OCI-LY7 (cell line): Measurements from ENCODE around the gene ARHGEF12. TPM values are rescaled to one million over a fixed set of nuclear protein-coding genes. Genes with fewer than 3 reads are reported as not detected.

Source experiments
- BruUV-seq: library from RNA; stranded (reverse); fragments of 400-500 nt; replicated peaks from 2 replicates; lab custom pipeline; 2021; lab: Mats Ljungman, UMichigan
- CTCF ChIA-PET: fragments of 300-600 bp; sonication (Branson Sonifier 250); formaldehyde crosslinking; loops from one replicate; lab custom pipeline; 2022; ENCODE audit warnings: antibody characterized with exemption; ENCODE audit not compliant: unreplicated experiment; lab: Charles Lee
- POLR2A ChIA-PET: fragments of 300-600 bp; sonication (Branson Sonifier 250); formaldehyde crosslinking; loops from one replicate; lab custom pipeline; 2022; ENCODE audit warnings: antibody characterized with exemption; lab: Charles Lee
- DNase-seq: peaks from one replicate; pipeline ENCODE4 v3.0.0-alpha.2; 2015; ENCODE audit warnings: low spot score
- H2AFZ ChIP-seq: fragments of 200-600 bp; sonication (generic), shearing (Covaris generic); 2 replicates; pipeline ENCODE4 v1.6.1; 2014; ENCODE audit warnings: mild to moderate bottlenecking, antibody characterized with exemption, low read length, moderate library complexity
- H3K27ac ChIP-seq: fragments of 200-600 bp; sonication (generic); 2 replicates; pipeline ENCODE4 v1.5.1; 2014; ENCODE audit warnings: mixed run types, low read depth, mild to moderate bottlenecking, moderate library complexity, low read length, inconsistent platforms; ENCODE audit not compliant: poor library complexity, severe bottlenecking
- H3K36me3 ChIP-seq: fragments of 200-600 bp; sonication (generic); 2 replicates; pipeline ENCODE4 v1.6.1; 2014; ENCODE audit warnings: mild to moderate bottlenecking, antibody characterized with exemption, low read length, moderate library complexity, mixed read lengths; ENCODE audit not compliant: insufficient read depth
- H3K4me1 ChIP-seq: fragments of 200-600 bp; sonication (generic); 2 replicates; pipeline ENCODE4 v1.5.1; 2014; ENCODE audit warnings: mild to moderate bottlenecking, low read length; ENCODE audit not compliant: insufficient read depth, poor library complexity, severe bottlenecking
- H3K4me2 ChIP-seq: fragments of 200-600 bp; sonication (generic); 2 replicates; pipeline ENCODE4 v1.6.1; 2014; ENCODE audit warnings: mild to moderate bottlenecking, low read length
- H3K4me3 ChIP-seq: fragments of 200-600 bp; sonication (generic); 2 replicates; pipeline ENCODE4 v1.5.1; 2014; ENCODE audit warnings: mild to moderate bottlenecking, low read depth, low read length; ENCODE audit not compliant: poor library complexity, severe bottlenecking
- H3K79me2 ChIP-seq: fragments of 200-600 bp; sonication (generic); 2 replicates; pipeline ENCODE4 v1.6.1; 2016; ENCODE audit warnings: low read depth, mild to moderate bottlenecking, low read length, moderate library complexity, mixed read lengths; ENCODE audit not compliant: insufficient read depth
- H3K9me2 ChIP-seq: fragments of 200-600 bp; sonication (generic); 2 replicates; pipeline ENCODE4 v1.6.1; 2016; ENCODE audit warnings: mild to moderate bottlenecking, low read length, mixed read lengths; ENCODE audit not compliant: insufficient read depth
- H3K9me3 ChIP-seq: fragments of 200-600 bp; sonication (generic); 2 replicates; pipeline ENCODE4 v1.6.1; 2014; ENCODE audit warnings: mild to moderate bottlenecking, mixed run types, low read length, mixed read lengths
- H4K20me1 ChIP-seq: fragments of 200-600 bp; sonication (generic); 2 replicates; pipeline ENCODE4 v1.6.1; 2014; ENCODE audit warnings: mild to moderate bottlenecking, antibody characterized with exemption, low read length, moderate library complexity, mixed read lengths; ENCODE audit not compliant: insufficient read depth
- CTCF ChIP-seq: fragments of 200-600 bp; sonication (generic); conservative IDR thresholded peaks from 2 replicates; pipeline ENCODE4 v1.5.1; 2014; ENCODE audit warnings: mild to moderate bottlenecking, antibody characterized with exemption, low read length, moderate library complexity, mixed read lengths
- EZH2phosphoT487 ChIP-seq: fragments of 200-600 bp; sonication (generic); IDR thresholded peaks from 2 replicates; pipeline ENCODE4 v1.6.1; 2018; ENCODE audit warnings: low read depth, borderline replicate concordance, mild to moderate bottlenecking, mixed run types, antibody characterized with exemption, low read length, moderate library complexity, mixed read lengths
- intact Hi-C: fragments of 100-400 bp; cut with micrococcal nuclease; formaldehyde crosslinking; loops from one replicate; pipeline ENCODE4 v1.10.0; 2022; ENCODE audit not compliant: unreplicated experiment
- total RNA-seq, 2 experiments: library from RNA; depleted of rRNA in 1 of 2; stranded (reverse); fragments of >200 nt in 1 of 2; shearing (Covaris generic) in 1 of 2; gene quantifications; 2 replicates each; pipeline ENCODE4 v1.2.3, GENCODE V29; 2014 to 2022

Gene ARHGEF12
- total RNA-seq, 2 experiments from 2014 or later = 16.1 to 31.8 TPM

- Histone ChIP-seq H3K27ac (no peak within 1 kb of the TSS), H3K36me3 (no peaks in the 10 kb centered on the region), H3K9me2 (no peaks in the 10 kb centered on the region), H4K20me1 (no peaks in the 10 kb centered on the region), H3K4me3 (peak within 1 kb of the TSS; percentile 67), H3K4me1 (peaks cover 15% of the 10 kb centered on the region), H3K9me3 (no peaks in the 10 kb centered on the region), H3K4me2 (peak within 1 kb of the TSS; percentile 47), H2AFZ (peak within 1 kb of the TSS; percentile 45; the same call in 1 of the 2 replicates), H3K79me2 (no peaks in the 10 kb centered on the region)
- DNase-seq = peak; percentile 48
- no TSS peak for BruUV-seq
- CTCF ChIA-PET = no interaction called here
- POLR2A ChIA-PET = no interaction called here
- intact Hi-C loops = no loop called here
- TF ChIP-seq EZH2phosphoT487 (no peak), CTCF (no peak)
Observed at GRCh38 chr11:120324932-120325810, 11.0 kb upstream of the ARHGEF12 start, which contains the start of gene TLCD5. Gene TLCD5 (plus strand): TSS chr11:120325299. CDS start chr11:120327442, 2,143 bp downstream.

GRCh38 chr11:120326228-120326627 lies 10.0 kb upstream of the ARHGEF12 start:
- BruUV-seq = no TSS peak
- H3K36me3 ChIP-seq = no peaks in the 10 kb centered on the region
- no peaks in the 10 kb centered on the region for H3K79me2 ChIP-seq
- H3K4me1 ChIP-seq = peaks cover 15% of the 10 kb centered on the region
- CTCF ChIA-PET = no interaction called here
- H2AFZ ChIP-seq = no peak overlapping the region
- H3K9me2 ChIP-seq = no peaks in the 10 kb centered on the region
- H3K9me3 ChIP-seq = no peaks in the 10 kb centered on the region
- no peak for DNase-seq
- no peak overlapping the region for H3K27ac ChIP-seq
- peak overlapping the region; percentile 34 for H3K4me2 ChIP-seq
- intact Hi-C loops = no loop called here
- POLR2A ChIA-PET = no interaction called here
- H3K4me3 ChIP-seq = no peak overlapping the region
- TF ChIP-seq CTCF (no peak), EZH2phosphoT487 (no peak)
- no peaks in the 10 kb centered on the region for H4K20me1 ChIP-seq

GRCh38 chr11:120326845-120327281 lies 9.3 kb upstream of the ARHGEF12 start:
- Histone ChIP-seq H3K9me2 (no peaks in the 10 kb centered on the region), H3K36me3 (no peaks in the 10 kb centered on the region), H3K27ac (no peak overlapping the region), H4K20me1 (no peaks in the 10 kb centered on the region), H3K4me1 (peaks cover 15% of the 10 kb centered on the region), H3K4me3 (no peak overlapping the region), H2AFZ (no peak overlapping the region), H3K9me3 (no peaks in the 10 kb centered on the region), H3K79me2 (no peaks in the 10 kb centered on the region), H3K4me2 (peak overlapping the region; percentile 34)
- ChIA-PET CTCF (no interaction called here), POLR2A (no interaction called here)
- no peak for TF ChIP-seq CTCF
- TF ChIP-seq EZH2phosphoT487 = no peak
- intact Hi-C loops = no loop called here
- no TSS peak for BruUV-seq
- no peak for DNase-seq
